Esophagus squamous epithelium (tissue), 4 donors: ENCODE measurements around the gene MRPS18B.
A peak's percentile ranks its signal among the peaks of the same experiment; 100 is the strongest.

ENCODE experiments used
- POLR2A ChIP-seq, 4 donors: fragments of 450-650 bp; IDR thresholded peaks; one replicate each; pipeline ENCODE4 v1.6.1; 2017; ENCODE audit warnings: antibody characterized with exemption in 4 of 4, mild to moderate bottlenecking in 4 of 4, moderate library complexity in 3 of 4
- TF ChIP-seq, protein P1 (sequence below), 6 experiments: fragments of 450-650 bp in 4 of 6; fragments of 200-600 bp in 2 of 6; sonication (generic) in 2 of 6; IDR thresholded peaks; one replicate each; pipeline ENCODE4 v1.5.1; 2016 to 2019; ENCODE audit warnings: antibody characterized with exemption in 6 of 6, mild to moderate bottlenecking in 4 of 6, moderate library complexity in 4 of 6

DNA sequence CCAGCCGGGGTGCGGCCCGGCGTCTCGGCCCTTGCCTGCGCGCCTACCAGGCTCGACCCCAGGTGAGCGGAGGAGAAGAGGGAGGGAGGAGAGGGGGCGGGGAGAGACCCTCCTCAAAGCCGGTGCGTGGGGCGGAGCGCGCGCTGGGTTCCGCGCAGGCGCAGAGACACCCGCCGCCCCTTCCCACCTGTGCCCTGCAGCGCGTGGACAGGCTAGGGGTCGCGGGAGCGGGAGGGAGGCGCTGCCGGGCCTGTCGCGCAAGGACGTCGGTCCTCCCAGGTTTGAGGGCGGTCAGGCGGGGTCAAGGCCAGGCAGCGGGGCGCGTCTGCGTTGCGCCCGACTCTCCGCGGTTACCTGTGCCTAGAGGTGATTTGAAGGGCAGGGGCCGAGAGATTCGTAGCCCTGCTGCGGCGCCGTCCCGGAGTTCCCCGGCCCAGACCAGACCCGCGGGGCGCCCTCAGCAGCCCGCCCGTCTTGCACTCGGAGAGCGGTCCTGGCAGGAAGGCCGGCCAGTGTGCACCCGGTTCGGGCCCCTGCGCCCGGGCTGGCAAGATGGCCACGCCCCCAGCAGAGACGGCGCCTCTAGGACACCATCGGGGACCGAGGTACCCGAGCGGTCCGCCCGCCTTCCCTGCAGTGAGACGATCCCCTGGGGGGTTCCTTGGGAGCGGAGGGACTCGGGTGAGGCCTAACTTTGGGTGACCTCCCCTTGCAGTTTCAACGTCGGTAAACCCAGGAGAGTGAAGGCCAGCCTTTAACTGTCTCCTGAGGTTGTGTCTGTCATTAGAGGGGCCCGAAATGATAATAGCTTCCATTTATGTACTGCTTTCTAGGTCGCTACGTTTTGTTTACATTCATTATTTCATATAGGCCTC, 29.8 kb downstream of the MRPS18B start:
- TF ChIP-seq, protein P1, sequence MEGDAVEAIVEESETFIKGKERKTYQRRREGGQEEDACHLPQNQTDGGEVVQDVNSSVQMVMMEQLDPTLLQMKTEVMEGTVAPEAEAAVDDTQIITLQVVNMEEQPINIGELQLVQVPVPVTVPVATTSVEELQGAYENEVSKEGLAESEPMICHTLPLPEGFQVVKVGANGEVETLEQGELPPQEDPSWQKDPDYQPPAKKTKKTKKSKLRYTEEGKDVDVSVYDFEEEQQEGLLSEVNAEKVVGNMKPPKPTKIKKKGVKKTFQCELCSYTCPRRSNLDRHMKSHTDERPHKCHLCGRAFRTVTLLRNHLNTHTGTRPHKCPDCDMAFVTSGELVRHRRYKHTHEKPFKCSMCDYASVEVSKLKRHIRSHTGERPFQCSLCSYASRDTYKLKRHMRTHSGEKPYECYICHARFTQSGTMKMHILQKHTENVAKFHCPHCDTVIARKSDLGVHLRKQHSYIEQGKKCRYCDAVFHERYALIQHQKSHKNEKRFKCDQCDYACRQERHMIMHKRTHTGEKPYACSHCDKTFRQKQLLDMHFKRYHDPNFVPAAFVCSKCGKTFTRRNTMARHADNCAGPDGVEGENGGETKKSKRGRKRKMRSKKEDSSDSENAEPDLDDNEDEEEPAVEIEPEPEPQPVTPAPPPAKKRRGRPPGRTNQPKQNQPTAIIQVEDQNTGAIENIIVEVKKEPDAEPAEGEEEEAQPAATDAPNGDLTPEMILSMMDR (IDR thresholded peaks at IDR 0.05) = no peak
- peak in 2 of 4 donors; percentile 19 to 22 for TF ChIP-seq POLR2A (IDR thresholded peaks at IDR 0.05)
